OCI-LY7 (cell line): ENCODE measurements around the gene CTNNA1. TPM values are rescaled to one million over a fixed set of nuclear protein-coding genes. Genes with fewer than 3 reads are reported as not detected.
"Not testable (repeated sequence)": the region's sequence is repeated elsewhere in the genome, so short reads cannot be mapped to it uniquely, and the experiment has no call there.

Experiments
- BruUV-seq: library from RNA; stranded (reverse); fragments of 400-500 nt; replicated peaks from 2 replicates; lab custom pipeline; 2021; lab: Mats Ljungman, UMichigan
- CTCF ChIA-PET: fragments of 300-600 bp; sonication (Branson Sonifier 250); formaldehyde crosslinking; loops from one replicate; lab custom pipeline; 2022; ENCODE audit warnings: antibody characterized with exemption; ENCODE audit not compliant: unreplicated experiment; lab: Charles Lee
- POLR2A ChIA-PET: fragments of 300-600 bp; sonication (Branson Sonifier 250); formaldehyde crosslinking; loops from one replicate; lab custom pipeline; 2022; ENCODE audit warnings: antibody characterized with exemption; lab: Charles Lee
- DNase-seq: peaks from one replicate; pipeline ENCODE4 v3.0.0-alpha.2; 2015; ENCODE audit warnings: low spot score
- H2AFZ ChIP-seq: fragments of 200-600 bp; sonication (generic), shearing (Covaris generic); 2 replicates; pipeline ENCODE4 v1.6.1; 2014; ENCODE audit warnings: mild to moderate bottlenecking, antibody characterized with exemption, low read length, moderate library complexity
- H3K27ac ChIP-seq: fragments of 200-600 bp; sonication (generic); 2 replicates; pipeline ENCODE4 v1.5.1; 2014; ENCODE audit warnings: mixed run types, low read depth, mild to moderate bottlenecking, moderate library complexity, low read length, inconsistent platforms; ENCODE audit not compliant: poor library complexity, severe bottlenecking
- H3K36me3 ChIP-seq: fragments of 200-600 bp; sonication (generic); 2 replicates; pipeline ENCODE4 v1.6.1; 2014; ENCODE audit warnings: mild to moderate bottlenecking, antibody characterized with exemption, low read length, moderate library complexity, mixed read lengths; ENCODE audit not compliant: insufficient read depth
- H3K4me1 ChIP-seq: fragments of 200-600 bp; sonication (generic); 2 replicates; pipeline ENCODE4 v1.5.1; 2014; ENCODE audit warnings: mild to moderate bottlenecking, low read length; ENCODE audit not compliant: insufficient read depth, poor library complexity, severe bottlenecking
- H3K4me2 ChIP-seq: fragments of 200-600 bp; sonication (generic); 2 replicates; pipeline ENCODE4 v1.6.1; 2014; ENCODE audit warnings: mild to moderate bottlenecking, low read length
- H3K4me3 ChIP-seq: fragments of 200-600 bp; sonication (generic); 2 replicates; pipeline ENCODE4 v1.5.1; 2014; ENCODE audit warnings: mild to moderate bottlenecking, low read depth, low read length; ENCODE audit not compliant: poor library complexity, severe bottlenecking
- H3K79me2 ChIP-seq: fragments of 200-600 bp; sonication (generic); 2 replicates; pipeline ENCODE4 v1.6.1; 2016; ENCODE audit warnings: low read depth, mild to moderate bottlenecking, low read length, moderate library complexity, mixed read lengths; ENCODE audit not compliant: insufficient read depth
- H3K9me2 ChIP-seq: fragments of 200-600 bp; sonication (generic); 2 replicates; pipeline ENCODE4 v1.6.1; 2016; ENCODE audit warnings: mild to moderate bottlenecking, low read length, mixed read lengths; ENCODE audit not compliant: insufficient read depth
- H3K9me3 ChIP-seq: fragments of 200-600 bp; sonication (generic); 2 replicates; pipeline ENCODE4 v1.6.1; 2014; ENCODE audit warnings: mild to moderate bottlenecking, mixed run types, low read length, mixed read lengths
- H4K20me1 ChIP-seq: fragments of 200-600 bp; sonication (generic); 2 replicates; pipeline ENCODE4 v1.6.1; 2014; ENCODE audit warnings: mild to moderate bottlenecking, antibody characterized with exemption, low read length, moderate library complexity, mixed read lengths; ENCODE audit not compliant: insufficient read depth
- EZH2phosphoT487 ChIP-seq: fragments of 200-600 bp; sonication (generic); IDR thresholded peaks from 2 replicates; pipeline ENCODE4 v1.6.1; 2018; ENCODE audit warnings: low read depth, borderline replicate concordance, mild to moderate bottlenecking, mixed run types, antibody characterized with exemption, low read length, moderate library complexity, mixed read lengths
- intact Hi-C: fragments of 100-400 bp; cut with micrococcal nuclease; formaldehyde crosslinking; loops from one replicate; pipeline ENCODE4 v1.10.0; 2022; ENCODE audit not compliant: unreplicated experiment
- total RNA-seq, 2 experiments: library from RNA; depleted of rRNA in 1 of 2; stranded (reverse); fragments of >200 nt in 1 of 2; shearing (Covaris generic) in 1 of 2; gene quantifications; 2 replicates each; pipeline ENCODE4 v1.2.3, GENCODE V29; 2014 to 2022
- TF ChIP-seq, protein P1 (sequence below): fragments of 200-600 bp; sonication (generic); conservative IDR thresholded peaks from 2 replicates; pipeline ENCODE4 v1.5.1; 2014; ENCODE audit warnings: mild to moderate bottlenecking, antibody characterized with exemption, low read length, moderate library complexity, mixed read lengths

The CTNNA1 gene
- total RNA-seq, 2 experiments from 2014 or later, result 40.4 to 42.7 TPM

DNA sequence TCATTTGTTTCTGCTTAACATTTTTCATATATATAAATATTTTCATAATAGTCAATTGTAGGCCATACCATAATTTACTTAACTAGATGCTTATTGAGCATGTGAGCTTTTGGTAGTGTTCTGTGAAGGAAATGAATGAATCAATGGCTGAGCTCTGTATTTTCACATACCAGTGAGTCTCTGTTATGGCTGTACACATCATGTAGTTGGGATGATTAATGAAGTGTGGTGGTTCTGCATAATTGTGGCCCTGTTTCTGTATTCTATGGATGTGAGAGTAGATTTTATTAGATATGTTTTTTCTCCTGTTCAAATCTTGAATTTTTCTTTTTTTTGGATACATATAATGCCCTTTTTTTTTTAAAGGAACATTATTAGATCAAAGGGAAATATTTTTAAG lies 56.2 kb downstream of the CTNNA1 start:
- ChIA-PET CTCF (no interaction called here), POLR2A (interaction anchor here (0.6 to 0.9 kb wide), 3 partner anchors 15 to 693 kb away, joined by 3 to 4 read pairs (median 3); no protein-coding TSS in a partner anchor)
- Histone ChIP-seq H3K9me3 (no peaks in the 10 kb centered on the region), H3K4me1 (no peaks in the 10 kb centered on the region), H3K79me2 (no peaks in the 10 kb centered on the region), H2AFZ (no peak overlapping the region), H3K4me3 (no peak overlapping the region), H3K27ac (no peak overlapping the region), H3K36me3 (no peaks in the 10 kb centered on the region), H4K20me1 (no peaks in the 10 kb centered on the region), H3K9me2 (no peaks in the 10 kb centered on the region), H3K4me2 (no peak overlapping the region)
- no peak for DNase-seq
- BruUV-seq, result no TSS peak
- intact Hi-C loops, result no loop called here
- no peak for TF ChIP-seq EZH2phosphoT487
- TF ChIP-seq, protein P1, sequence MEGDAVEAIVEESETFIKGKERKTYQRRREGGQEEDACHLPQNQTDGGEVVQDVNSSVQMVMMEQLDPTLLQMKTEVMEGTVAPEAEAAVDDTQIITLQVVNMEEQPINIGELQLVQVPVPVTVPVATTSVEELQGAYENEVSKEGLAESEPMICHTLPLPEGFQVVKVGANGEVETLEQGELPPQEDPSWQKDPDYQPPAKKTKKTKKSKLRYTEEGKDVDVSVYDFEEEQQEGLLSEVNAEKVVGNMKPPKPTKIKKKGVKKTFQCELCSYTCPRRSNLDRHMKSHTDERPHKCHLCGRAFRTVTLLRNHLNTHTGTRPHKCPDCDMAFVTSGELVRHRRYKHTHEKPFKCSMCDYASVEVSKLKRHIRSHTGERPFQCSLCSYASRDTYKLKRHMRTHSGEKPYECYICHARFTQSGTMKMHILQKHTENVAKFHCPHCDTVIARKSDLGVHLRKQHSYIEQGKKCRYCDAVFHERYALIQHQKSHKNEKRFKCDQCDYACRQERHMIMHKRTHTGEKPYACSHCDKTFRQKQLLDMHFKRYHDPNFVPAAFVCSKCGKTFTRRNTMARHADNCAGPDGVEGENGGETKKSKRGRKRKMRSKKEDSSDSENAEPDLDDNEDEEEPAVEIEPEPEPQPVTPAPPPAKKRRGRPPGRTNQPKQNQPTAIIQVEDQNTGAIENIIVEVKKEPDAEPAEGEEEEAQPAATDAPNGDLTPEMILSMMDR, result no peak

DNA sequence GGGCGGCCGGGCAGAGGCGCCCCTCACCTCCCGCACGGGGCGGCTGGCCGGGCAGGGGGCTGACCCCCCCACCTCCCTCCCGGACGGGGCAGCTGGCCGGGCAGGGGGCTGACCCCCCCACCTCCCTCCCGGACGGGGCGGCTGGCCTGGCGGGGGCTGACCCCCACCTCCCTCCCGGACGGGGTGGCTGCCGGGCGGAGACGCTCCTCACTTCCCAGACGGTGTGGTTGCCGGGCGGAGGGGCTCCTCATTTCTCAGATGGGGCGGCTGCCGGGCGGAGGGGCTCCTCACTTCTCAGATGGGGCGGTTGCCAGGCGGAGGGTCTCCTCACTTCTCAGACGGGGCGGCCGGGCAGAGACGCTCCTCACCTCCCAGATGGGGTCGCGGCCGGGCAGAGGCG lies 57.6 kb downstream of the CTNNA1 start:
- intact Hi-C loops, H4K20me1 ChIP-seq, H3K4me2 ChIP-seq, H3K4me3 ChIP-seq, POLR2A ChIA-PET, H3K4me1 ChIP-seq, CTCF ChIA-PET, H3K79me2 ChIP-seq, DNase-seq, H3K9me3 ChIP-seq, H2AFZ ChIP-seq, BruUV-seq, H3K9me2 ChIP-seq, H3K36me3 ChIP-seq, H3K27ac ChIP-seq: not testable (repeated sequence)

- no peaks in the 10 kb centered on the region for H3K4me1 ChIP-seq
- no peaks in the 10 kb centered on the region for H3K9me2 ChIP-seq
- DNase-seq, result no peak
- no peaks in the 10 kb centered on the region for H3K79me2 ChIP-seq
- no peak for TF ChIP-seq EZH2phosphoT487
- TF ChIP-seq, protein P1, result no peak
- intact Hi-C loops, result no loop called here
- H3K4me3 ChIP-seq, result no peak overlapping the region
- no TSS peak for BruUV-seq
- no peaks in the 10 kb centered on the region for H3K36me3 ChIP-seq
- no peak overlapping the region for H3K4me2 ChIP-seq
- no peak overlapping the region for H3K27ac ChIP-seq
- H4K20me1 ChIP-seq, result no peaks in the 10 kb centered on the region
- no peak overlapping the region for H2AFZ ChIP-seq
- ChIA-PET CTCF (no interaction called here), POLR2A (no interaction called here)
- H3K9me3 ChIP-seq, result no peaks in the 10 kb centered on the region
Observed at GRCh38 chr5:138815529-138815928, 62.3 kb downstream of the CTNNA1 start.
